H7 (cell line): ENCODE measurements around the gene PKNOX2. TPM values are rescaled to one million over a fixed set of nuclear protein-coding genes. Genes with fewer than 3 reads are reported as not detected.

Experiments
- DNase-seq: peaks from one replicate; pipeline ENCODE4 v3.0.0; 2012
- H3K27me3 ChIP-seq: 2 replicates; pipeline ENCODE4 v1.6.0; 2011; ENCODE audit warnings: mild to moderate bottlenecking, low read length; ENCODE audit not compliant: control insufficient read depth, insufficient read depth
- H3K36me3 ChIP-seq: replicated peaks from 2 replicates; pipeline ENCODE4 v1.5.1; 2011; ENCODE audit warnings: low read length; ENCODE audit not compliant: control insufficient read depth, insufficient read depth
- H3K4me3 ChIP-seq: 2 replicates; pipeline ENCODE4 v1.5.1; 2011; ENCODE audit warnings: low read depth, mild to moderate bottlenecking, control low read depth, low read length, moderate library complexity; ENCODE audit not compliant: insufficient read depth
- total RNA-seq: library from RNA; depleted of rRNA; stranded (reverse); fragments of >200 nt; shearing (Covaris generic); gene quantifications from 2 replicates; pipeline ENCODE4 v1.2.3, GENCODE V29; 2014

The PKNOX2 gene
- total RNA-seq, 1 experiment from 2014 or later: 1.6 TPM

DNA sequence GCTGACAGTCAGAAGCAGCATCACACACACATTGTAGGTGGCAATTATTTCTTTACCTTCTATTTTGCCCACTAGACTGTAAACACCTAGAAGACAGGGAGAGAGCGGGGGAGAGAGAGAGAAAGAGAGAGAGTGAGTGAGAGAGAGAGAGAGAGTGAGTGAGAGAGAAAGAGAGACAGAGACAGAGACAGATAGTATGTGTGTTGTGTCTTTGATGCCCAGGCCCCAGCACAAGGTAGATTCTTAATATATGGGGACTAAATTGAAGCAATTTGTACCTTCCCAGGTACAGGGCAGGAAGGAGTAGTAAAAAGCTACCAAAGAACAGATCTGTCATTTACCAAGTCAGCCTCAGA lies 163.7 kb downstream of the PKNOX2 start:
- H3K4me3 ChIP-seq: no peak overlapping the region
- peak; percentile 22 for DNase-seq
- no peaks in the 10 kb centered on the region for H3K27me3 ChIP-seq
- no peaks in the 10 kb centered on the region for H3K36me3 ChIP-seq

DNA sequence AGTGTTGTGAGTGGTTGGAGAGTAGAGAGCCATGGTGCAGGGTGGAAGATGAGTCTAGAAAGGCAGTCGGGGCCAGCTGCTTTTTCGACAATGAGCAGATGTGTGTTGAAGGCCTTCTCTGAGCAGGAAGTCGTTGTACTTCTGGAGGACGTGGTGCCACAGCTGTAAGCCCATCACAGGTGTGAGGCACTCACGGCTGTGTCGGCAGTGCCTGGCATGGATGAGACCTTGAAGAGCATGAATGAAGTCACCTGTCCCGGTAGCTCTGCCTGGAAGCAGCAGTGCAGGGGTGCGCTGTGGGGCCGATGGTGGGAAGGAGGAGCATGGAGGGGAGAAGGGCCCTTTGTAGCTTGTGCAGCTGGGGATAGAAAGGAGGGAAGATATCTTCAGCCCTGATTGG lies 165.2 kb downstream of the PKNOX2 start:
- Histone ChIP-seq H3K27me3 (no peaks in the 10 kb centered on the region), H3K4me3 (no peak overlapping the region), H3K36me3 (no peaks in the 10 kb centered on the region)
- DNase-seq: no peak

DNA sequence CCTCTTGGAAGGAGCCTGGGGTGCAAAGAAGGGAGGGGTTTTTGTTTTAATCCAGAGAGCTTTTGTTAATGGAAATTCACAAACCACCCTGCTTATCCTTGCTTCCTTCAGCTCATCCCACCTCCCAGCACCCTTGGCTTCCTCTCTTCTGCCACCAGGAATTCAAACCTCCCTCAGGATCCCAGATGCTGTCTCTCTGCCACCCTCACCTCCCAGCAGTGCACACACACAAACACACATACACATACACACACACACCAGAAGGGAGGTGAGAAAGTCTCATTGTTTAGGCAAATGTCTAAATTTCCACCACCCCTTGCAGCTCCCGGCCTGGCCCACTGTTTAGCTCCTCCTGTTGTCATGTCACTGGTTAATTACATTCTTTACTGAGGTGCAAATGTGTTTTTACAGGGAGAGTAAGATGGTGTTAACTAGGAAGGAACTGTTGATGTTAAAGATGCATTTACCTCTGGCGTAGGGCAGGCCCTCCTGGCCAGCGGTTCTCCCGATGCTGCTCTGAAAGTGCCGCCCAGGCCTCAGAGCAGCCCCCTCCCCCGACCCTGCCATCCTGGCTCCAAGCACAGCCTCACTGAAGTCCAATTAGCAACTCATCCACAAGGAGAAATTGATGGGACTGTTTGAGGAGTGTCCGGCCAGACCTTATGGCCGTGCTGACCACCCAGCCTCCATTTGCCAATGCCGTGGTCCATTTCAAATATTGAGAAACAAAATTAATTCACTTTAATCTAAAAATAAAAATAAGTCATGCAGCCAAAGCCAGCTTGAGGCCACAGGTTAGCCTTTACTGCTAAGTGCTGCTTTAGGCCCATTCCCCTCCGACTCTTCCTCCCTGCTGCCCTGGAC lies 166.1 kb downstream of the PKNOX2 start:
- H3K36me3 ChIP-seq: no peaks in the 10 kb centered on the region
- no peak overlapping the region for H3K4me3 ChIP-seq
- no peaks in the 10 kb centered on the region for H3K27me3 ChIP-seq
- DNase-seq: peak; percentile 65

DNA sequence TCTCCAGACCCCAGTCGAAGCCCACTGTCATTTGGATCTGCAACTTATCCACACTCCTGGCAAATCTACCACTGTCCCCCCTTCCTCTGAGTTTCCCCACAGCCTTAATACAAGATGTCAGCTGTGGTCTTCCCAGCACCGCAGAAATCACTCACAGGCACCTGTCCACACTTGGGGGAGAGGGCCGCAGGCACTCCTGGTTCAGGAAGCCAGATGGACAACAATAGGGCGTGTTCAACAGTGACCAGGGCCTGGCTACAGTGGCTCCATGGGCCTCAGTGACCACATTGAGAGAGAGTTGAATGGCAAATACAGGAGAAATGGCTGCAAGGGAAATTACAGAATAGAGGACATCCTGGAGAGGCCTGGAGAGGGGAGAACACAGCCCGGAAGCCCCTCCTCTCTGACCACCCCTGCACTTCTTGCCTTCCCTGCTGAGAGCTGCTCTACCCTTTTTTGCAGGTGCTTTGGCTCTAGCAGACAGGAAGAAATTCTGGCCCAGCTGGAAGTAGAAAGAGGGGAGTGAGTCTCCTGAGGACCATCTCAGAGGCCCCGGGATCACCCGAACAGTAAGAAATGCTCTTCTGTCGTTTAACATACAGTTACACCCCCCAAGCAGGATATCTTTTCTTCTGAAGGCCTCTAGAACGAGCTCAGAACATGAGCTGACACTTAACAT lies 166.9 kb downstream of the PKNOX2 start:
- DNase-seq: no peak
- no peaks in the 10 kb centered on the region for H3K27me3 ChIP-seq
- no peak overlapping the region for H3K4me3 ChIP-seq
- no peaks in the 10 kb centered on the region for H3K36me3 ChIP-seq

DNA sequence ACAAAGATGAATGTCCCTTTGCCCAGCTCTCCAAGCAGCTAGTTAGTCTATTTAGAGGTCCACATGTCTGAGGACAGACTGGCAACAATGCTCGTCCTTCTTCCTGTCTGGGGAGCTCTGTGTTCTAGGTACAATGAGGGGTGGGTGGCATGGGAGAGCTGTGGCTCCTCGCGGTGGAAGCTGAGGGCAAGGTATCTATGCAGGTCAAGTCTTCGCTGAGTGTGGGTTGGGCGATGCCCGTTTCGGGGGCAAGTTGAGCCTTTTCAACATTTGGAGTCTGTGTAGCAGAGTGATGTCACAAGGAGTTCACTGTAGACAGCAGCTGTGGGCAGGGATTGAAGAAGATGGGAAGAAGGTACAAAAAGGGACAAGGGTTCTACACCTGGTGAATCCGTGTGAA lies 168.3 kb downstream of the PKNOX2 start:
- no peaks in the 10 kb centered on the region for H3K27me3 ChIP-seq
- no peaks in the 10 kb centered on the region for H3K36me3 ChIP-seq
- no peak for DNase-seq
- no peak overlapping the region for H3K4me3 ChIP-seq

DNA sequence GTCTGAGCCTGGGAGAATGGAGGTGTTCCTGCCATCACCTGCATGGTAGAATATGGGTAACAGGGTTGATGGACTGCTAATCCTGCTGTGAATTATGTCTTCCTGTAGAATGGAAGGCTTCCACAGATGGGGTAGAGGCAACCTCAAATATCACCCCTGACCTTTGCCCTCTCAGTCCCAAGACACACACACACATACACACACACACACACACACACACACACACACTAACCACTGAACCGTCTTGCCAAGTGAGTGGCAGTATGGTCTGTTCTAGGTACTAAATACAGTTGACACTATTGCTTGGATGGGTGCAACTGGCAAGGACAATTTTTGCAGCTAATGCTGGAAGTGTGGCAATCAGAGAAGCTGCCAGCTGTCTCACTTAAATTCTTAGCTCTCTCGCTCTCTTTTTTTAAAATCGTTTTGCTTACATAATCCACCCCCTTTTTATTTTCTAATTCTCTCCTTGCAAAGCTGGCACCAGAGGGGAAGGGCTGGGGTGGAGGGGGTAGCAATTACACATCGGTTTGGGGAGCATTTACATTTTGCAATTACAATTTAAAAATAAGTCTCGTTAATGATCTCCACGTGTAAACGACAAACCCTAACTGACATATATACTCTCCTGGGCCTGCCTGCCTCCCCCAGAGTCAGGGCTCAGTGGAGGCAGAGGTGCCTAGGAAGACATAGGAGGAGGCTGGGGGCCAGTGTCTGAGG lies 169.0 kb downstream of the PKNOX2 start:
- Histone ChIP-seq H3K36me3 (no peaks in the 10 kb centered on the region), H3K4me3 (no peak overlapping the region), H3K27me3 (no peaks in the 10 kb centered on the region)
- no peak for DNase-seq

DNA sequence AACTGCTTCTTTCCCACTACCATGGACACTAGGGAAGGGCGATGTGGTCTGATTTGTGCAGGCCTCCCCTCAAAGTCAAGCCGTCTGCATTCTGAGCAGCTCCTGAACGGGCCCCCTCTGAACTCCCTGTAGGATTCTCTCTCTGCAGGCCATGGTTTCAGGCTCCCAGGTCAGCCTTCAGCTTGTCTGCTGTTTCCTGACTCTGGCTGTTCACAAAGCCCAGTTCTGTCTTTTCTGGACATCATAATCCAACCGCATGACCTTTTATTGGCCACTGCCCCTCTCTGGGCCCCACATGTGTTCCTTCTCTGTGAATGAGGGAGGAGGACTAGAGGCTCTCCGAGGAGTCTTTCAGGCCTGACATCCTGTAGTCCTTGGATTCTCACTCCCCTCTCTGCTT lies 170.6 kb downstream of the PKNOX2 start:
- Histone ChIP-seq H3K27me3 (no peaks in the 10 kb centered on the region), H3K36me3 (no peaks in the 10 kb centered on the region), H3K4me3 (no peak overlapping the region)
- DNase-seq: no peak

DNA sequence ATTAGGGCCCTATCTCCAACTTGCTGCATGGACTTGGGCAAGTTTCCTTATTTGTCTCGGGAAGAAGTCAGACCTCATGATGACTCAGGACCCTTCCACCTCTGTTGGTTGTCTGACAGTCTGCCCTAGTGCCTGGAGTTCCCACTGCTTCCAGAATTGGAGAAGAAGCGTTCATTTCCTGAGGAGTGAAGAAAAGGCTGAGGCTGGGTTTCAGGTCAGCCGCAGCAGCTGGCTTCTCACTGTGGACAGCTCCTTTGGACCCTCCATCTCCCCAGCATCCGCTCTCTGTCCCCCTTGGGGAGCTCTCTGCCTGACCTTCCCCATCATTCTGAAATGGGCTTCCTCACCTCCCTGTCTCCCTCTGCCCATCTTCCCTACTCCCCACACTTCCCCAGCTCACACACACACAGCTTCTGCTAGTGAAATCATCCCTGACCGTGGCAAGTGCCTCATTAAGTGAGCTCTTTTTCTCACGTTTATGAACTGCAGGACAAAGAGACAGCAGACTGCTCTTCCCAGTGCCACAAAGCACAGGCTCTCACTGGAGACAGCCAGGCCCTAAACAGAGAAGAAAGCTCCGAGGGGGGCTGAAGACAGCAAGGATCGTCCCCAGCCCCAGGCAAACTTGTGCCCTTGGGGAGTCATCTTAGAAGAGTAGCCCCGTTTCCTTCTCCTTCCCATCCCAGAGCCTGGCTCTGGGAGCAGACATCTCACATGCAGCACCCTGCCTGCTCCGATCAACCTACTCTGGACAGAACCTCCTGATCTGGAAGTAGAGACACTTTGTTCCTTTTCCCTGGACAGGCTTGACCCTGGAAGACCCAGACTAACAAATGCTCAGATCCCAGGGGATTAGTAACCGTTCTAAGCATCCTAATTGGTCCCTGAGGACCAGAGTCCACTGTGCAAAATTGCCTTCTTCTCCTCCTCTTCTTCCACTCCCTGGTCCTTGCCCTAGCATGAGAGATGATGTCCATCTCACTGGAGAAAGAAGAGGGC lies 173.6 kb downstream of the PKNOX2 start:
- H3K4me3 ChIP-seq: no peak overlapping the region
- DNase-seq: no peak
- H3K36me3 ChIP-seq: no peaks in the 10 kb centered on the region
- no peaks in the 10 kb centered on the region; the same call in 1 of the 2 replicates for H3K27me3 ChIP-seq

DNA sequence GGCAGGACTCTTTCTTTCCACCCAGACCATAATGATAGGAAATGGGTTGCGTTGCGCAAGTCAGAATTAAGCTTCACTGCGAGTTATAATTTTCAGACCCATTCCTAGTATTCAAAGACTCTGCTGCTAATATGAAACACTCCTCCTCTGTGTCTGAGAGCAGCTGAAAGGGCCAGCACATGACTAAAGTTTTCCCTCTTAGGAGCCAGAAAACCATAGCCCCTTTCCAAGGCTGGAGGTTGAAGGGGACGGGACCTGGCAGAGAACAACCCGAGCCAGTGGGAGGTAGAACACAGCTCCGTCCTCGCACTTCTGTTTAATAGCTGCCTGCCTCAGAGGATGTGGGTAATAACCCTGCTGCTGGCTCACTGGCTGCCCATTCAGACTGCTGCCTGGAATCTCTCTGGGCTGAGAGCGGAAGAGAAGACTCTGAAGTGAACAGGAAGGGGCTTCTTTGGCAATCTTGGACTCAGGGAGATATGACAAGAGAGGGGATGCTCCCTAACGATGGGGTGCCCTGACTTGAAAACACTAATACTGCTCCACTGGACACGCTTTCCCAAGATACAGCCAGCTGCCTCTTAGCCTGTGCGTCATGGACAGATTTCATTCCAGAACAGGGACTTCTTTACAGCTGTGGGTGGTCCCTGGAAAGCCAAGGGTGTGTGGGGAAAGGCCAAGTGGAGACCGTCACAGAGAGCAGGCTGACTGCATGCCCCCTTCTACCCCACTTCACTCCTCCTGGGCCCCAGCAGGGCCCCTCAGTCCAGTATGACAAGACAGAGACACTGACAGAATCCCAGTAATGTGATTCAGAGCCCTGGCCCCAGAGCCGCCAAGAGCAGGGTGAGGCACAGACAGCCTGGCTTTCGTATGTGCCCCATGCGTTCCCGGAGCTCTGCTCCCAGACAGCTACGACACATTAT lies 174.6 kb downstream of the PKNOX2 start:
- no peak for DNase-seq
- H3K36me3 ChIP-seq: no peaks in the 10 kb centered on the region
- H3K27me3 ChIP-seq: no peaks in the 10 kb centered on the region; the same call in 1 of the 2 replicates
- H3K4me3 ChIP-seq: no peak overlapping the region

DNA sequence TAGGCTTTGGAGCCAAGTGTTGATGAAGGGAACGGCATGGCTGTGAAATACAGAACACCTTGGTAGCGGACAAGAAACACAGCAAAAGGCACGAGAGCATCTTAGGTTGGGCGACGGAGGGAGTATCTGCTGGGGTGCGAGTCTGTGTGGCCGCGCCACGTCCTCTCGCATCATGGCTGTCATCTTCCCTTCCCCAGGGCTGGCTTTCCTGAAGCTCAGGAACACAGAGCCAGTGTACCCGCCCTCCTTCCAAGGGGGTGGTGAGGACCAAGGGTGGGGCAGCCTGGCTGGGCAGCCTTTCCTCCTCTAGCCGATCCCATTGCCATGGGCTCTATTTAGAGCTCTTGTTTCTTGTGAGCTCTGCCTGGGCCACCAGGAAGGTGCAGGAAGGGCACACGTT lies 177.1 kb downstream of the PKNOX2 start:
- no peak for DNase-seq
- no peaks in the 10 kb centered on the region; the same call in 1 of the 2 replicates for H3K27me3 ChIP-seq

DNA sequence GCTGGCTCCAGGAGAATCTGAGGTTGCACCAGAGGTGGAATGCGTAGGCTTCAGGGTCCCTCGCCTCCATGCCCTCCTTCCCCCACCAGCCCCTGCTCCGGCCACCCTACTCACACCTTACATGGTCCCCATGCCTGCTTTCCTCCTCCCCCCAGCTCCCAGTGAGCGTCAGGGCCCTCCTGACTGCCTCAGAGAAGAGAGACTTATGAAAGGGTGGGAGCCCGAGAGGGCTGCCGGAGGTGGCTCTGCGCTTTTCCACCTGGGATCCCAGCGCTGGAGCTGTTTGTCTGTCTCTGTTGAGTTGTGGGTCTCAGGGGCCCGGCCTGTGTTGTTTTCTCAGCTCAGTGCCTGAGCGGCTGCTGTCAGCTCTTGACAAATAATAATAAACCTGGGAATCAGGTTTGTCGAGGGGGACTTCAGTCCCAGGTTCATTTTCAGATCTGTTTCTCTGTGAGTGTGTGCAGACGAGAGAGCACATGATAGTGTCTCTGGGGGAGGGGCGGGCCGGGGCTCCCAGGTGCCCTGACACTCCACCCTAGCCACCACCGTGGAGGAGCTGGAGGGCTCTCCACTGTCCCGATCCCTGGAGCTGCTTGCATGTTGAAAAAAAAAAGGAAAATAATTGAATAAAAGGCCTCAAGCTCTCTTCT lies 177.9 kb downstream of the PKNOX2 start:
- Histone ChIP-seq H3K27me3 (peaks cover under 1% of the 10 kb centered on the region; the same call in 1 of the 2 replicates), H3K4me3 (no peak overlapping the region), H3K36me3 (no peaks in the 10 kb centered on the region)
- DNase-seq: no peak

More for the DNA sequence above, 177.1 kb downstream of the PKNOX2 start:
- no peaks in the 10 kb centered on the region for H3K36me3 ChIP-seq
- no peak overlapping the region for H3K4me3 ChIP-seq

DNA sequence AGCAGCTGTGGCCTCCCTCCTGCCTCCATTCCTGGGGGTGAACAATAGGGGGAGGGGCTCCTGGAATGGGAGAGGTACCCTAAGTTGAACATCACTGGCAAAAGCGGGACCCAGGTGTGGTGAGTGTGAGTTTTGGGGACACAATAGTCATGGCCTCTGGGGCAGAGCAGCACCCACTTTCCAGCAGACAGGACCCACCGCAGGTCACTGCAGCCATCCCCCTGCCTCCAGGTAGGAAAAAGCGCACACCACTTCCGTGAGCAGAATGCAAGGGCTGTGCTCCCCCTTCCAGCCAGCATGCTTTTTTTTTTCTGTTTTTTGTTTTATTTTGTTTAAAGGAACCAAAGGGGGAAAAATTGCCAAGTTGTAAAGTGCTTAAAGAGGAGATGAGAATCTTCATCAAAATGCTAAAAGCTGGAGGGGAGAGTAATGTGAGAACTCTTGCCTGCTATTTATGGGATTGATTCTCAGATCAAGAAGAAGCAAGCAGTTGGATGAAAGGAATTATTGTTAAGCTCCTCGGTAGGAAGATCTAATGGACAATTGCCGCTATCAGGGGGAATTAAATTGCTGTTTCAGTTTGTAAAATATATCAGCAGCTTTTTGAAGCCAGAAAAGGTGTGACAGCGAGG lies 178.7 kb downstream of the PKNOX2 start:
- Histone ChIP-seq H3K4me3 (no peak overlapping the region), H3K36me3 (no peaks in the 10 kb centered on the region), H3K27me3 (peaks cover 2% of the 10 kb centered on the region; the same call in 1 of the 2 replicates)
- DNase-seq: no peak
